ENCODE measurements around the gene TMEM50A.
"Not testable (repeated sequence)": the region's sequence is repeated elsewhere in the genome, so short reads cannot be mapped to it uniquely, and the experiment has no call there.

The TMEM50A gene

DNA sequence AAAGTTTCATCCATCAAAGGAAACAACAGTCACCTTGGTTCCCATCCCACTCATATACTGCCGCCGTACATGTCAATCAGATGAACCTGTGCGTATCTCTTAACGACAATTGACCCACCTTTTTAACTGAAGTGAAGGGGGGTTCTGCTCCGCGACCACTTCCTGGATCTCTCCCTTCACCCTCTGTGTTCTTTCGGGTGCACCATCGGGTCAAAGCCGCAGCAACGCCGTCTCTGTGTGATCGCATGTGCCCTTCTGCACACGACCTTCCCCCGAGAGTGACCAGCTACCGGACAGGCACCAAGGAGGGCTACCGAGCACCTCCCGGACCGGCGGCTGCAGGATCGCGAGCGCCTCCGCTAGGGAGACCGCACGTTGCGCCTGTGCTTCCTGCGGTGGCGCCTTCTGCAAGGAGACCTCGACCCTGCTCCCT is 1.2 kb upstream of the TMEM50A start:
- H3K27ac ChIP-seq (ENCODE audit: low read depth in 2 of 2, low read length in 2 of 2); H3K36me3 ChIP-seq (ENCODE audit: control insufficient read depth in 2 of 2, insufficient read depth in 2 of 2, low read length in 2 of 2); H3K27me3 ChIP-seq (ENCODE audit: control insufficient read depth in 2 of 2, insufficient read depth in 2 of 2, low read length in 2 of 2): not testable (repeated sequence)

DNA sequence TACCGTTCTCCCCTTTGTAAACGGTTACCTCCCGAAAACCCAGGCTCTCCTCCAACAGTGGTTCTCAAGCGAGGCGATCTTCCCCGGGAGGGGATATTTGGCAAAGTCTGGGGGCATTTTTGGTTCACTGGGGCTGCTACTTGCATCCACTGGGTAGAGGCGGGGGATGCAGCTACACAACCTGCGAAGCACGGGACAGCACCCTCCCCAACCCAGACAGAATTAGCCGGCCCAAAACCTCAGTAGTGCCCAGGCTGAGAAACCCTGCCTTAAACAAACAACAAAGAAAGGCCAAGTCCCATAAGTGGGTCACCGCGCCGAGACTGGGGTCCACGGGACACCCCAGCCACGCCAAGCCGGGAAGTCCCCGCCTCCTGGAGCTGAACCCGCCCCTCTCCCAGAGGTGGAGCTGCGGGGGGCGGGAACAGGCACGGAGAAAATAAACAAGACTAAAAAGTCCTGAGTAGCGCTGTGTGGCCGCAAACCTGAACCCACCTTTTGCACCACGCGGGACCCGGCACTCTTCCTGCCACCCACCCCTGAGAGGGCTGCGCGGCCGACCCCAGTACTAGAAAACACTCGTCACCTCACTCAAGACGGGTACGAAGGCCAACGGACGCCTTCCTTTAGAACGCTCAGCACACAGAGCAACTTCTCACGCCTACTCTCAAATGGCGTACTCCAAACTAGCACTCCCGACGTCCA is 499 bp upstream of the TMEM50A start:
- not testable (repeated sequence) for H3K36me3 ChIP-seq (ENCODE audit: control insufficient read depth in 2 of 2, insufficient read depth in 2 of 2, low read length in 2 of 2); H3K9me3 ChIP-seq (ENCODE audit: control insufficient read depth in 2 of 2, low read length in 2 of 2); H3K4me1 ChIP-seq (ENCODE audit: control insufficient read depth in 2 of 2, insufficient read depth in 2 of 2, low read length in 2 of 2); H3K27me3 ChIP-seq (ENCODE audit: control insufficient read depth in 2 of 2, insufficient read depth in 2 of 2, low read length in 2 of 2)
- H3K4me3 ChIP-seq (ENCODE audit: low read length in 2 of 2): peak overlapping the region; percentile 79 to 92
- peak overlapping the region; percentile 65 to 95 for H3K9ac ChIP-seq (ENCODE audit: low read depth in 1 of 2, low read length in 2 of 2)
- H3K27ac ChIP-seq (ENCODE audit: low read depth in 2 of 2, low read length in 2 of 2): peak overlapping the region; percentile 97 to 98

More for the DNA sequence above, 1.2 kb upstream of the TMEM50A start:
- not testable (repeated sequence) for H3K4me1 ChIP-seq (ENCODE audit: control insufficient read depth in 2 of 2, insufficient read depth in 2 of 2, low read length in 2 of 2); H3K9me3 ChIP-seq (ENCODE audit: control insufficient read depth in 2 of 2, low read length in 2 of 2)
- Histone ChIP-seq H3K9ac (ENCODE audit: low read depth in 1 of 2, low read length in 2 of 2) (peak overlapping the region in 1 of 2 donors; percentile 43), H3K4me3 (ENCODE audit: low read length in 2 of 2) (peak overlapping the region; percentile 67 to 82)

DNA sequence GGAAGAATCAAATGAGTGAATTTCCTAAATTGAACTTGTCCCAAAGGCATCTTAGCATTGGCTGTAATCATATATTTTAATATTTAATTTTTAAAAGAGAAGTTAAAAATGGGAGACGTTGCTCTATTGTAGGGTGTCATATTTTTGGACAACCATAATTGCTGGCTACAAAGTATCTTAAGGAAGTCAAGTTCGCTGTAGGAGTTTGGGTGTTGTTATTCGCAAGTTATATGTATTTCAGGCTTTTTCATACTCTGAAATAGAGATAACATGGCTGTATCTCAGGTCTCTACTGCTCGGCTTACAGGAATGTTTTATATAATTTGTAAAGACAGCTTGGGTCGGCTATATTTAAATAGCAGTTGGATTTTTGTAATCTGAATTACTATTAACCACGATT is 852 bp downstream of the TMEM50A start:
- peaks cover 11 to 15% of the 10 kb centered on the region in 2 donors for H3K36me3 ChIP-seq (ENCODE audit: control insufficient read depth in 2 of 2, insufficient read depth in 2 of 2, low read length in 2 of 2)
- peaks cover 6 to 7% of the 10 kb centered on the region in 2 donors for H3K4me1 ChIP-seq (ENCODE audit: control insufficient read depth in 2 of 2, insufficient read depth in 2 of 2, low read length in 2 of 2)
- H3K9ac ChIP-seq (ENCODE audit: low read depth in 1 of 2, low read length in 2 of 2): peak overlapping the region; percentile 91 to 95
- H3K27ac ChIP-seq (ENCODE audit: low read depth in 2 of 2, low read length in 2 of 2): peak overlapping the region; percentile 97 to 98
- no peaks in the 10 kb centered on the region for H3K9me3 ChIP-seq (ENCODE audit: control insufficient read depth in 2 of 2, low read length in 2 of 2)
- H3K4me3 ChIP-seq (ENCODE audit: low read length in 2 of 2): peak overlapping the region; percentile 79 to 92
- H3K27me3 ChIP-seq (ENCODE audit: control insufficient read depth in 2 of 2, insufficient read depth in 2 of 2, low read length in 2 of 2): no peaks in the 10 kb centered on the region

DNA sequence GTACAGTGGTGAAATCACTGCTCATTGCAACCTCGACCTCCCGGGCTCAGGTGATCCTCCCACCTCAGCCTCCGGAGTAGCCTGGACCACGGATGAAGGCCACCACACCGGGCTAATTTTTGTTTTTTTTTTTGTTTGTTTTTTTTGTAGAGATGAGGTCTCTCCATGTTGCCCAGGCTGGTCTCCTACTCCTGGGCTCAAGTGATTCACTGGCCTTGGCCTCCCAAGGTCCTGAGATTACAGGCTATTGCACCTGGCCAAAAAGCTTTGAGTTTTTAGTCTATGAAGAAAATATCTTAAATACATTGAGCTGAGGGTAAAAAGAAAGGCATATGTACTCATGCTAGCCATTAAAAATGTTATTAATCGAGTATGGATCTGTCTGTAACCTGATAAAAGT is 3.6 kb downstream of the TMEM50A start:
- Histone ChIP-seq H3K27ac (ENCODE audit: low read depth in 2 of 2, low read length in 2 of 2) (no peak overlapping the region), H3K27me3 (ENCODE audit: control insufficient read depth in 2 of 2, insufficient read depth in 2 of 2, low read length in 2 of 2) (no peaks in the 10 kb centered on the region), H3K36me3 (ENCODE audit: control insufficient read depth in 2 of 2, insufficient read depth in 2 of 2, low read length in 2 of 2) (peaks cover 11 to 22% of the 10 kb centered on the region in 2 donors)

DNA sequence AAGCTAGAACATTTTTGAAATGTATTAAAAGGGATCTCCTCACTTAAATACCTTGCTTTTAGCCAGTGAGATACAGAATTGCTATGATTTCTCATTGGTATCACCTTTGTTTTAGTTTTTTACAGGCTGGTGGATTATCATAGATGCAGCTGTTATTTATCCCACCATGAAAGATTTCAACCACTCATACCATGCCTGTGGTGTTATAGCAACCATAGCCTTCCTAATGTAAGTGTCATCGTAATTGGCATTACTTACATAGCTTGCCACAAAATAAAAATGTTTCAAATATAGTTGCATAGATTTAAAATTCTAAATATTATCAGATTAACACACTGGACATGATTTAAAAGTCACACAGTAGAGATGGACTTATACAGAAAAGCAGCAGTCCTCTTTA is 4.7 kb downstream of the TMEM50A start:
- Histone ChIP-seq H3K27me3 (ENCODE audit: control insufficient read depth in 2 of 2, insufficient read depth in 2 of 2, low read length in 2 of 2) (no peaks in the 10 kb centered on the region), H3K9ac (ENCODE audit: low read depth in 1 of 2, low read length in 2 of 2) (no peak overlapping the region), H3K4me3 (ENCODE audit: low read length in 2 of 2) (no peak overlapping the region), H3K4me1 (ENCODE audit: control insufficient read depth in 2 of 2, insufficient read depth in 2 of 2, low read length in 2 of 2) (peaks cover 4 to 6% of the 10 kb centered on the region in 2 donors), H3K9me3 (ENCODE audit: control insufficient read depth in 2 of 2, low read length in 2 of 2) (no peaks in the 10 kb centered on the region), H3K36me3 (ENCODE audit: control insufficient read depth in 2 of 2, insufficient read depth in 2 of 2, low read length in 2 of 2) (peaks cover 11 to 22% of the 10 kb centered on the region in 2 donors), H3K27ac (ENCODE audit: low read depth in 2 of 2, low read length in 2 of 2) (no peak overlapping the region)

More for the DNA sequence above, 3.6 kb downstream of the TMEM50A start:
- Histone ChIP-seq H3K4me1 (ENCODE audit: control insufficient read depth in 2 of 2, insufficient read depth in 2 of 2, low read length in 2 of 2) (peaks cover 6% of the 10 kb centered on the region in 2 donors), H3K9ac (ENCODE audit: low read depth in 1 of 2, low read length in 2 of 2) (no peak overlapping the region), H3K4me3 (ENCODE audit: low read length in 2 of 2) (no peak overlapping the region), H3K9me3 (ENCODE audit: control insufficient read depth in 2 of 2, low read length in 2 of 2) (no peaks in the 10 kb centered on the region)

DNA sequence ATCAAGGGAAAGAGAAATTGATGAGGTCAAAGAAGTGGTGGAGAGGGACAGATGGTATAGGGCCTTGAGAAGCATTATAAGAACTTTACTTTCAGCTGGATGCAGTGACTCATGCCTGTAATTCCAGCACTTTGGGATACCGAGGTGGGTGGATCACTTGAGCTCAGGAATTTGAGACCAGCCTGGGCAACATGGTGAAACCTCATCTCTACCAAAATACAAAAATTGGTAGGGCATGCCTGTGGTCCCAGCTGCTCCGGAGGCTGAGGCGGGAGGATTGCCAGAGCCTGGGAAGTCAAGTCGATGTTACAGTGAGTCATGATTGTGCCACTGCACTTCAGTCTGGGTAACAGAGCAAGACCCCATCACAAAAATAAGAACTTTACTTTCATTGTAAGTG is 5.7 kb downstream of the TMEM50A start:
- H3K4me1 ChIP-seq (ENCODE audit: control insufficient read depth in 2 of 2, insufficient read depth in 2 of 2, low read length in 2 of 2): peaks cover 4 to 6% of the 10 kb centered on the region in 2 donors
- peaks cover 14 to 24% of the 10 kb centered on the region in 2 donors for H3K36me3 ChIP-seq (ENCODE audit: control insufficient read depth in 2 of 2, insufficient read depth in 2 of 2, low read length in 2 of 2)

DNA sequence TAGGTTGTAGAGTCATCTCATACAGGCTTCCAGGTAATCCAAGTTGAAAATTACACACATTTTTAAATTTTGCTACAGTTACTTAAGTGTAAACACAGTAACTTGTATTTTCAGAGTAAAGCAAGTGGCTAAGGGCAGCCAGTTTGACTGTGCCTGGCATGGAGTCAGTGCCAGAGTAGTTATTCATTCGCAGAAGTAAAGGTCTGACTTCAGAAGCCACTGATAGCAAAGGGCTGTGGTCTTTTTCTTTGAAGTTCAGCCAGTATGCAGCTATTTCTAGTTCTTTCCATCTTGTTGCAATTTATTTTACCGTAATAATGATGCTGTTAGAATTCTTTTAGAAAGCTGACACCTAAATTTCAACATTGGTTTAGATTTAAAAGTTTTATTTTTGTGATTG is 9.4 kb downstream of the TMEM50A start:
- Histone ChIP-seq H3K4me1 (ENCODE audit: control insufficient read depth in 2 of 2, insufficient read depth in 2 of 2, low read length in 2 of 2) (no peaks in the 10 kb centered on the region), H3K36me3 (ENCODE audit: control insufficient read depth in 2 of 2, insufficient read depth in 2 of 2, low read length in 2 of 2) (peaks cover 22 to 33% of the 10 kb centered on the region in 2 donors), H3K4me3 (ENCODE audit: low read length in 2 of 2) (no peak overlapping the region), H3K27me3 (ENCODE audit: control insufficient read depth in 2 of 2, insufficient read depth in 2 of 2, low read length in 2 of 2) (no peaks in the 10 kb centered on the region), H3K9ac (ENCODE audit: low read depth in 1 of 2, low read length in 2 of 2) (no peak overlapping the region), H3K27ac (ENCODE audit: low read depth in 2 of 2, low read length in 2 of 2) (no peak overlapping the region), H3K9me3 (ENCODE audit: control insufficient read depth in 2 of 2, low read length in 2 of 2) (no peaks in the 10 kb centered on the region)

More for the DNA sequence above, 5.7 kb downstream of the TMEM50A start:
- H3K9ac ChIP-seq (ENCODE audit: low read depth in 1 of 2, low read length in 2 of 2): no peak overlapping the region
- no peak overlapping the region for H3K27ac ChIP-seq (ENCODE audit: low read depth in 2 of 2, low read length in 2 of 2)
- no peak overlapping the region for H3K4me3 ChIP-seq (ENCODE audit: low read length in 2 of 2)
- H3K9me3 ChIP-seq (ENCODE audit: control insufficient read depth in 2 of 2, low read length in 2 of 2): no peaks in the 10 kb centered on the region
- H3K27me3 ChIP-seq (ENCODE audit: control insufficient read depth in 2 of 2, insufficient read depth in 2 of 2, low read length in 2 of 2): no peaks in the 10 kb centered on the region

DNA sequence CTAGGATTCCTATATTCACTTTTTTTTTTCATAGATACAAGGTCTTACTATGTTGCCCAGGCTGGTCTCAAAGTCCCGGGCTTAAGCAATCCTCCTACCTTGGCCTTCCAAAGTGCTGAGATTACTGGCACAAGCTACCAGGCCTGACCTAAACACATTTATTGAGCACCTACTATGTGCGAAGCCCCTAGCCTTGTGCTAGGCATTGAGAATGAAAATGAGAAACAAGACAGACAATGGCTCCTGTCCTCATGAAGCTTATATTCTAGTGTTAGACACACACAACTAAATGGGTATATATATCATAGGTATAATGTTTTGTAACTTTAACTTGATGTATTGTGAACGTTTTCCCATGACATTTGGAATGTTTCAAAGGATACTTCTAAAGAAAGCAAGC is 11.5 kb downstream of the TMEM50A start:
- Histone ChIP-seq H3K9ac (ENCODE audit: low read depth in 1 of 2, low read length in 2 of 2) (no peak overlapping the region), H3K36me3 (ENCODE audit: control insufficient read depth in 2 of 2, insufficient read depth in 2 of 2, low read length in 2 of 2) (peaks cover 21 to 35% of the 10 kb centered on the region in 2 donors), H3K9me3 (ENCODE audit: control insufficient read depth in 2 of 2, low read length in 2 of 2) (no peaks in the 10 kb centered on the region), H3K27ac (ENCODE audit: low read depth in 2 of 2, low read length in 2 of 2) (no peak overlapping the region), H3K27me3 (ENCODE audit: control insufficient read depth in 2 of 2, insufficient read depth in 2 of 2, low read length in 2 of 2) (no peaks in the 10 kb centered on the region), H3K4me3 (ENCODE audit: low read length in 2 of 2) (no peak overlapping the region), H3K4me1 (ENCODE audit: control insufficient read depth in 2 of 2, insufficient read depth in 2 of 2, low read length in 2 of 2) (no peaks in the 10 kb centered on the region)

DNA sequence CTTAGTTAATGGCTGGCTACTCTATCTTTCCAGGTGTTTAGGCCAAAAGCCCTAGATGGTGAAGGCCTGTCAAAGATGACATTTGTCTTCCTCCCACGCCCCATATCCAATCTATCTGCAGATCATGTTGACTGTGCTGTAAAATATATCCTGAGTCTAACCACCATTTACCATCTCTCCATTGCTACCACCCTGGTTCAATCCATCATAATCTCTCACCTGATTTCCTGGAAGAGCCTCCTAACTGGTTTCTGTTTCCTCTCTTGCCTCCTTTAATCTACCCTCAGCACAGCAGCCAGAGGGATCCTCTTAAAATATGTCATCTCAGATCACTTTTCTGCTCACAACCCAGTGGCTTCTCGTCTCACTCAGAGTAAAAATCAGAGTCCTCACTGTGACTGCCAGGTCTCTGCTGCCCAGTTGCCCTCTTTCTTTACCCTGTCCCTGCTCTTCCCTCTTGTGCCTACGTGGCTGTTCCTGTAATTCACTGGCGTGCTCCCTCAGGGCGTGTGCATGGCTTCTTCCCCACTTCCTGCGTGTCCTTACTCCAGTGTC is 17.8 kb downstream of the TMEM50A start:
- H3K4me3 ChIP-seq (ENCODE audit: low read length in 2 of 2): no peak overlapping the region
- peaks cover 40 to 52% of the 10 kb centered on the region in 2 donors for H3K36me3 ChIP-seq (ENCODE audit: control insufficient read depth in 2 of 2, insufficient read depth in 2 of 2, low read length in 2 of 2)
- no peak overlapping the region for H3K9ac ChIP-seq (ENCODE audit: low read depth in 1 of 2, low read length in 2 of 2)
- H3K27ac ChIP-seq (ENCODE audit: low read depth in 2 of 2, low read length in 2 of 2): no peak overlapping the region
- no peaks in the 10 kb centered on the region for H3K4me1 ChIP-seq (ENCODE audit: control insufficient read depth in 2 of 2, insufficient read depth in 2 of 2, low read length in 2 of 2)
- no peaks in the 10 kb centered on the region for H3K9me3 ChIP-seq (ENCODE audit: control insufficient read depth in 2 of 2, low read length in 2 of 2)
- H3K27me3 ChIP-seq (ENCODE audit: control insufficient read depth in 2 of 2, insufficient read depth in 2 of 2, low read length in 2 of 2): no peaks in the 10 kb centered on the region

DNA sequence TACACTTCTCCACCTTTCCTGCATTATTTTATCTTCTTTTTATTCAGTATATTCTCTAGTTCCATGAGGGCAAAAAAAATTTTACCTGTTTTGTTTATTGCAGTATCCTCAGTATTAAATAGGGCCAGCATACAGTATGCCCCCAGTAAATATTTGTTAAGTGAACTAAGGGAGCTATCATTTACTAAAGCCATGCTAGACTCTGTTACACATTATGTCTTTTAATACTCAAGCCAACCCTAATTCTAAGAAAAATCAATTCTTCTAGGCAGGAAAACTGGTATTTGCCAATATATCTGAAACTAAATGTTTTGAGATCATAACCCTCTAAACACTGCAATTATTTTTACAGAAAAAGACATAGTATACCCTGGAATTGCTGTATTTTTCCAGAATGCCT is 18.3 kb downstream of the TMEM50A start:
- peaks cover 43 to 55% of the 10 kb centered on the region in 2 donors for H3K36me3 ChIP-seq (ENCODE audit: control insufficient read depth in 2 of 2, insufficient read depth in 2 of 2, low read length in 2 of 2)
- no peak overlapping the region for H3K4me3 ChIP-seq (ENCODE audit: low read length in 2 of 2)
- no peaks in the 10 kb centered on the region for H3K4me1 ChIP-seq (ENCODE audit: control insufficient read depth in 2 of 2, insufficient read depth in 2 of 2, low read length in 2 of 2)
- H3K27ac ChIP-seq (ENCODE audit: low read depth in 2 of 2, low read length in 2 of 2): no peak overlapping the region
- no peak overlapping the region for H3K9ac ChIP-seq (ENCODE audit: low read depth in 1 of 2, low read length in 2 of 2)
- no peaks in the 10 kb centered on the region for H3K9me3 ChIP-seq (ENCODE audit: control insufficient read depth in 2 of 2, low read length in 2 of 2)
- no peaks in the 10 kb centered on the region for H3K27me3 ChIP-seq (ENCODE audit: control insufficient read depth in 2 of 2, insufficient read depth in 2 of 2, low read length in 2 of 2)
